Testis (tissue), 3 donors: ENCODE measurements around the gene TIMP2. TPM values are rescaled to one million over a fixed set of nuclear protein-coding genes. Genes with fewer than 3 reads are reported as not detected.
"Not testable (repeated sequence)": the region's sequence is repeated elsewhere in the genome, so short reads cannot be mapped to it uniquely, and the experiment has no call there.

Experiments
- DNase-seq: peaks from one replicate; pipeline ENCODE4 v3.0.0-alpha.2; 2019
- H3K27ac ChIP-seq, 2 donors: fragments of 200-600 bp; sonication (generic); one replicate each; pipeline ENCODE4 v1.5.1; 2019
- H3K27me3 ChIP-seq: fragments of 200-600 bp; sonication (generic); one replicate; pipeline ENCODE4 v1.5.1; 2019
- H3K36me3 ChIP-seq: fragments of 200-600 bp; sonication (generic); one replicate; pipeline ENCODE4 v1.5.1; 2017; ENCODE audit warnings: low read depth; ENCODE audit errors: missing control alignments
- H3K4me1 ChIP-seq: fragments of 200-600 bp; sonication (generic); one replicate; pipeline ENCODE4 v1.5.1; 2019
- H3K4me3 ChIP-seq, 2 donors: fragments of 200-600 bp; sonication (generic); one replicate each; pipeline ENCODE4 v1.5.1; 2017 to 2019
- H3K9me3 ChIP-seq: fragments of 200-600 bp; sonication (generic); one replicate; pipeline ENCODE4 v1.5.1; 2017
- POLR2A ChIP-seq: fragments of 450-650 bp; IDR thresholded peaks from one replicate; pipeline ENCODE4 v1.6.1; 2017; ENCODE audit warnings: antibody characterized with exemption, mild to moderate bottlenecking, moderate library complexity
- WGBS, 2 donors: methylation state at CpG; one replicate each; pipeline ENCODE4 v1.1.5; 2018; 5-methylcytosine and 5-hydroxymethylcytosine counted together
- intact Hi-C: fragments of 100-400 bp; cut with DNase I; formaldehyde crosslinking; loops from one replicate; pipeline ENCODE4 v1.15.1; 2023; ENCODE audit warnings: low total_unique reads
- polyA plus RNA-seq: library from polyadenylated mRNA; stranded (reverse); fragments of 350-450 nt; fragmentation: Illumina TruSeq; extraction: RNeasy Lipid Tissue Mini Kit (QIAGEN cat#74804); gene quantifications from one replicate; pipeline ENCODE4 v1.2.3, GENCODE V29; 2014; ENCODE audit warnings: low read depth, low replicate concordance; ENCODE audit not compliant: insufficient read depth
- total RNA-seq, 2 donors: library from RNA; depleted of rRNA; stranded (reverse); fragments of >200 nt; gene quantifications; one replicate each; pipeline ENCODE4 v1.2.3, GENCODE V29; 2016
- TF ChIP-seq, protein P1 (sequence below), 3 experiments: fragments of 450-650 bp in 2 of 3; fragments of 200-600 bp in 1 of 3; sonication (generic) in 1 of 3; IDR thresholded peaks; one replicate each; pipeline ENCODE4 v1.5.1; 2016 to 2019; ENCODE audit warnings: antibody characterized with exemption in 3 of 3, mild to moderate bottlenecking in 2 of 3, moderate library complexity in 1 of 3

TIMP2 gene
- total and polyA plus RNA-seq, 3 donors from 2014 or later = 262 to 482 (median 465) TPM

DNA sequence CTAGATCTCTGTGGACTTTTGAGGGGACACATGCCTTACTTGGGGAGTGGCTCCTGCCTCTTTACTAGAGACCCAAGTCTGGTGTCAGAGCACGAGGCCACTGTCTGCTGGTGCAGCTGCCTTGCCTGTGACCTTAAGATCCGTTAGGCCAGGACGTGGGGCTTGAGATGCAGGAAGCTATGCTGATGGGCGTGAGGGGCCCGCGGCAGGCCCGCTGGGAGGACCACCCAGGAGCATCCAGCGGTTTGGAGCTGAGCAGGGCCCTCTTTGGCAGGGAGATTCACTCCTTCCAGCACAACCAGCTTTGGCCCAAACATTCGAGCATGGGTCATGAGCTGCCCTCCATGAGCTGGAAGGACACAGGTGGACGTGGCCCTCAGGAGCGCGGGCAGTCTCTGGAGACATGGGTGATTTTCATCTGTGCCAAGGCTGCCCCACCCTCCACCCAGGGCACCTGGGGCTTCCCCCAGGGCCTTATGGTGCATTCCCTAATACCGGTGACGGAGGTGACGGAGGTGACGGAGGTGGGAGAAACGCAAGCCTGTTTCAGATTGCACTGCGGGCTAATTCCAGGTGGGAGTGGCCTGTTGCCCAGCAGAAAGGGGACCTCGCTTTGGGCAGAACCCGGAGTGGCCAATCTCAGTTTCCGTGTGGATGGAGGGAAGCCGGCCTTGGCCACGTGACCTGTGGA, 41.9 kb upstream of the TIMP2 start:
- Histone ChIP-seq H3K9me3 (no peaks in the 10 kb centered on the region), H3K36me3 (no peaks in the 10 kb centered on the region), H3K4me3 (no peak overlapping the region), H3K27ac (no peak overlapping the region), H3K4me1 (peaks cover 12% of the 10 kb centered on the region), H3K27me3 (no peaks in the 10 kb centered on the region)
- WGBS, 2 donors = 81 to 95% methylated on average over 7 to 23 of the region's 23 CpGs
- intact Hi-C loops = loop anchor here (5.0 kb wide), 1 partner anchor 100 kb away; no protein-coding TSS in a partner anchor
- TF ChIP-seq, protein P1, sequence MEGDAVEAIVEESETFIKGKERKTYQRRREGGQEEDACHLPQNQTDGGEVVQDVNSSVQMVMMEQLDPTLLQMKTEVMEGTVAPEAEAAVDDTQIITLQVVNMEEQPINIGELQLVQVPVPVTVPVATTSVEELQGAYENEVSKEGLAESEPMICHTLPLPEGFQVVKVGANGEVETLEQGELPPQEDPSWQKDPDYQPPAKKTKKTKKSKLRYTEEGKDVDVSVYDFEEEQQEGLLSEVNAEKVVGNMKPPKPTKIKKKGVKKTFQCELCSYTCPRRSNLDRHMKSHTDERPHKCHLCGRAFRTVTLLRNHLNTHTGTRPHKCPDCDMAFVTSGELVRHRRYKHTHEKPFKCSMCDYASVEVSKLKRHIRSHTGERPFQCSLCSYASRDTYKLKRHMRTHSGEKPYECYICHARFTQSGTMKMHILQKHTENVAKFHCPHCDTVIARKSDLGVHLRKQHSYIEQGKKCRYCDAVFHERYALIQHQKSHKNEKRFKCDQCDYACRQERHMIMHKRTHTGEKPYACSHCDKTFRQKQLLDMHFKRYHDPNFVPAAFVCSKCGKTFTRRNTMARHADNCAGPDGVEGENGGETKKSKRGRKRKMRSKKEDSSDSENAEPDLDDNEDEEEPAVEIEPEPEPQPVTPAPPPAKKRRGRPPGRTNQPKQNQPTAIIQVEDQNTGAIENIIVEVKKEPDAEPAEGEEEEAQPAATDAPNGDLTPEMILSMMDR (IDR thresholded peaks at IDR 0.05) = no peak
- no peak for TF ChIP-seq POLR2A
- no peak for DNase-seq

DNA sequence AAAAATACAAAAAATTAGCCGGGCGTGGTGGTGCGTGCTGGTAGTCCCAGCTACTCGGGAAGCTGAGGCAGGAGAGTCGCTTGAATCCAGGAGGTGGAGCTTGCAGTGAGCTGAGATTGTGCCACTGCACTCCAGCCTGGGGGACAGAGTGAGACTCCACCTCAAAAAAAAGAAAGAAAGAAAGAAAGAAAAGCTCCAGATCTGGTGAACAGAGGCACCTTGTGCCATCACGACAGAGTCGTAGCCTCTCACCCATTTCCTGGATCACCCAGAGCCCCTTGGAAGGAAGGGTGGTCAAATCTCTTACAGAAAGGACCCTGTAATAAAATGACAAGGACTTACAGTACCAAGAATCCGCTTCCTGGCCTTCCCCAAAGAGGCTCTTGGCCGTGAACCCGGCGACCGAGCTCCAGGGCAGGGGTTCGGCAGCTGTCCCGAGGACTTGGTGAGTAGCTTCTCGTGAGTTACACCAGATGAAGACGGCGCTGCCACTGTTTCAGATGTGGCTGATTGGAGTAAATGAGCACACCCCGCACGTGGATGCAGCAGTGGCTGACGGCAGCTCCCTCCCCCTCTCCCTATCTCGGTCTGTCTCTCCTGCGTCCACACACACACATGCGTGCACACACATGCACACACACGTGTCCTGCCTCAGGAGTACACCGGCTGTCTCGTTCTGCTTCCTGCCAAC, 41.1 kb upstream of the TIMP2 start:
- no peaks in the 10 kb centered on the region for H3K36me3 ChIP-seq
- intact Hi-C loops = loop anchor here (5.0 kb wide), 1 partner anchor 99 kb away; no protein-coding TSS in a partner anchor
- H3K4me1 ChIP-seq = peaks cover 5% of the 10 kb centered on the region
- peak; percentile 77 for DNase-seq
- WGBS, 2 donors = 66 to 69% methylated on average over 11 to 26 of the region's 26 CpGs
- H3K9me3 ChIP-seq = no peaks in the 10 kb centered on the region
- H3K4me3 ChIP-seq = no peak overlapping the region
- TF ChIP-seq, protein P1 (IDR thresholded peaks at IDR 0.05) = no peak
- no peak for TF ChIP-seq POLR2A
- H3K27me3 ChIP-seq = no peaks in the 10 kb centered on the region
- peak overlapping the region in 1 of 2 donors; percentile 53 for H3K27ac ChIP-seq

DNA sequence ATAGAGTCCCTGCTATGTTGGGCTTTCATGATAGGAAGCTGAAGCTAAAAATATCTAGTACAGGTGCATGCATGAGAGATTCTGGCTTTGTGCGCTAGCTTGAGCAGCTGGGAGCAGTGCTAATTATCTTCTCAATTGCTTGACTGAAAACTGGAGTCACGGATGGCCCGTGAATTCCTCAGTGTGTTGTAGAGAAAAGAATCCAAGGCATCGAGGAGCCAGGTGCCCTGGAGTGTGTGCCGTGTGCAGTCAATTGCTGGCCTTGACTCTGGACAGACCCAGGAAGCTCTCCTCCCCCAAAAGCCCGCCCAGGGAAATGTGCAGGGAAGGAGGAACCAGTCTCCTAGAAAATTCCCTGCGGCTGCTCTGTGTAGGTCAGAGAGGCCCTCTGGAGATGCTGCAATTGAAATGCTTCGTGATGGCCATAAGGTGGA, 40.3 kb upstream of the TIMP2 start:
- intact Hi-C loops = loop anchor here (5.0 kb wide), 1 partner anchor 98 kb away; no protein-coding TSS in a partner anchor
- no peaks in the 10 kb centered on the region for H3K36me3 ChIP-seq
- TF ChIP-seq, protein P1 (IDR thresholded peaks at IDR 0.05) = no peak
- TF ChIP-seq POLR2A = no peak
- H3K4me3 ChIP-seq = no peak overlapping the region
- no peak overlapping the region for H3K27ac ChIP-seq
- peaks cover 5% of the 10 kb centered on the region for H3K4me1 ChIP-seq
- H3K9me3 ChIP-seq = no peaks in the 10 kb centered on the region
- WGBS, 2 donors = 53 to 60% methylated on average over 8 of the region's 8 CpGs
- no peak for DNase-seq
- no peaks in the 10 kb centered on the region for H3K27me3 ChIP-seq

DNA sequence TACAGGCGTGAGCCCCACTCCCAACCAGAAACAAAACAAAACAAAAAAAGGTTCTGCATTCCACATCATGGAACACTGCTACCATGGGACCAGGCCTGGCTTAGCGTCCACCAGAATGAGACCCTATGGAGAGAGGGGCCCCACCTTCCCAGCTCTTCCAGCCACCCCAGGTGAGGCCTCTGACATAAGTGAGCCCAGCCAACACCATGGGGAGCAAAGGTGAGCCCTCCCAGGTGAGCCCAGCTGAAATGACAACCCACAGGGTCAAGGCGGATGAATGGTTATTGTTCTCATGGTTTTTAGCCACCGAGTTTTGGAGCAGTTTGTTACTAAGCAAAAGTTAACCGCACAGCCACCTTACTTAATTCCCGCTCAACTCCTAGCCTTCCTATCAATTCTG, 38.2 kb upstream of the TIMP2 start:
- TF ChIP-seq, protein P1 (IDR thresholded peaks at IDR 0.05) = no peak
- Histone ChIP-seq H3K4me3 (no peak overlapping the region), H3K36me3 (no peaks in the 10 kb centered on the region), H3K4me1 (peaks cover 5% of the 10 kb centered on the region), H3K27me3 (no peaks in the 10 kb centered on the region), H3K9me3 (no peaks in the 10 kb centered on the region), H3K27ac (no peak overlapping the region)
- no peak for DNase-seq
- WGBS, 2 donors = 92% methylated on average over 5 to 6 of the region's 6 CpGs
- intact Hi-C loops = no loop called here

DNA sequence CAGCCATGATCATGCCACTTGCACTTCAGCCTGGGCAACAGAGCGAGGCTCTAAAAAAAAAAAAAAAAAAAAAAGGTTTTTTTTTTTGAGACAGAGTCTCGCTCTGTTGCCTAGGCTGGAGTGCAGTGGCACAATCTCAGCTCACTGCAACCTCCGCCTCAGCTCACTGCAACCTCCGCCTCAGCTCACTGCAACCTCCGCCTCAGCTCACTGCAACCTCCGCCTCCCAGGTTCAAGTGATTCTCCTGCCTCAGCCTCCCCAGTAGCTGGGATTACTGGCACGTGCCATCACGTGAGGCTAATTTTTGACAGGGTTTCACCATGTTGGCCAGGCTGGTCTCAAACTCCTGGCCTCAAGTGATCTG, 37.8 kb upstream of the TIMP2 start:
- H3K9me3 ChIP-seq, intact Hi-C loops, H3K4me1 ChIP-seq, H3K27me3 ChIP-seq, H3K36me3 ChIP-seq, DNase-seq, H3K27ac ChIP-seq, H3K4me3 ChIP-seq: not testable (repeated sequence)
- 96 to 97% methylated on average over 7 to 8 of the region's 8 CpGs for WGBS, 2 donors
